Smooth muscle cell (in vitro differentiated cells): ENCODE data around the gene MAP4. TPM values are rescaled to one million over a fixed set of nuclear protein-coding genes. Genes with fewer than 3 reads are reported as not detected.
A peak's percentile ranks its signal among the peaks of the same experiment; 100 is the strongest.

Experiments
- DNase-seq: peaks from one replicate; lab custom pipeline; 2025; ENCODE audit not compliant: unreplicated experiment; lab: John Stamatoyannopoulos, UW
- H2AFZ ChIP-seq: fragments of 200-600 bp; sonication (generic); 2 replicates; pipeline ENCODE4 v1.6.0; 2016; ENCODE audit warnings: antibody characterized with exemption, low read depth, mild to moderate bottlenecking
- H3F3A ChIP-seq: fragments of 200-600 bp; sonication (generic); 2 replicates; pipeline ENCODE4 v1.6.0; 2017; ENCODE audit warnings: antibody characterized with exemption, low read depth
- H3K27ac ChIP-seq: fragments of 200-600 bp; sonication (generic); 2 replicates; pipeline ENCODE4 v1.5.1; 2016; ENCODE audit warnings: low read depth, mild to moderate bottlenecking
- H3K27me3 ChIP-seq: fragments of 200-600 bp; sonication (generic); 2 replicates; pipeline ENCODE4 v1.6.1; 2016; ENCODE audit warnings: low read depth, mild to moderate bottlenecking
- H3K36me3 ChIP-seq: fragments of 200-600 bp; sonication (generic); 2 replicates; pipeline ENCODE4 v1.5.1; 2016; ENCODE audit warnings: low read depth
- H3K4me1 ChIP-seq: fragments of 200-600 bp; sonication (generic); 2 replicates; pipeline ENCODE4 v1.5.1; 2016; ENCODE audit warnings: low read depth
- H3K4me2 ChIP-seq: fragments of 200-600 bp; sonication (generic); 2 replicates; pipeline ENCODE4 v1.6.0; 2016; ENCODE audit warnings: mild to moderate bottlenecking
- H3K4me3 ChIP-seq: fragments of 200-600 bp; sonication (generic); 2 replicates; pipeline ENCODE4 v1.5.1; 2016; ENCODE audit warnings: mild to moderate bottlenecking
- H3K79me2 ChIP-seq: fragments of 200-600 bp; sonication (generic); 2 replicates; pipeline ENCODE4 v1.6.0; 2016; ENCODE audit warnings: low read depth, mild to moderate bottlenecking
- H3K9ac ChIP-seq: fragments of 200-600 bp; sonication (generic); 2 replicates; pipeline ENCODE4 v1.6.0; 2016; ENCODE audit warnings: low read depth
- H3K9me3 ChIP-seq: fragments of 200-600 bp; sonication (generic); replicated peaks from 2 replicates; pipeline ENCODE4 v1.5.1; 2016; ENCODE audit warnings: low read depth
- H4K20me1 ChIP-seq: fragments of 200-600 bp; sonication (generic); 2 replicates; pipeline ENCODE4 v1.6.0; 2016; ENCODE audit warnings: low read depth
- CTCF ChIP-seq: fragments of 200-600 bp; sonication (generic); IDR thresholded peaks from 2 replicates; pipeline ENCODE4 v1.5.1; 2017; ENCODE audit warnings: borderline replicate concordance, mild to moderate bottlenecking, antibody characterized with exemption; ENCODE audit not compliant: insufficient read depth, poor library complexity, severe bottlenecking
- WGBS: methylation state at CpG from one replicate; pipeline ENCODE4 v1.1.7; 2016; ENCODE audit warnings: low lambda C conversion rate; 5-methylcytosine and 5-hydroxymethylcytosine counted together
- polyA plus RNA-seq: library from polyadenylated mRNA; unstranded; fragments of >200 nt; fragmentation: Nextera tagmentation; extraction: Ambion mirVana; gene quantifications from 2 replicates; pipeline ENCODE4 v1.2.1, GENCODE V29; 2016
- total RNA-seq: library from RNA; depleted of rRNA; stranded (reverse); fragments of >200 nt; gene quantifications from 2 replicates; pipeline ENCODE4 v1.2.3, GENCODE V29; 2014

The MAP4 gene
- total and polyA plus RNA-seq, 2 experiments from 2014 or later: 114 to 166 TPM

GRCh38 chr3:47985381-47985780, 30.8 kb downstream of the MAP4 start:
- WGBS: 100% methylated on average over 1 of the region's 1 CpG
- Histone ChIP-seq H3K4me2 (no peak overlapping the region), H3K9me3 (no peaks in the 10 kb centered on the region), H3K4me3 (no peak overlapping the region), H3K36me3 (peaks cover 3% of the 10 kb centered on the region), H3K79me2 (peaks cover 95% of the 10 kb centered on the region), H2AFZ (no peak overlapping the region), H3K4me1 (no peaks in the 10 kb centered on the region), H4K20me1 (peaks cover 100% of the 10 kb centered on the region), H3K27me3 (no peaks in the 10 kb centered on the region), H3F3A (peaks cover 4% of the 10 kb centered on the region), H3K27ac (peak overlapping the region; percentile 21), H3K9ac (no peak overlapping the region)
- no peak for DNase-seq
- no peak for TF ChIP-seq CTCF

- Histone ChIP-seq H3K4me3 (no peak overlapping the region), H3K27ac (peak overlapping the region; percentile 55), H3F3A (no peaks in the 10 kb centered on the region), H3K27me3 (no peaks in the 10 kb centered on the region), H3K4me2 (peak overlapping the region; percentile 22), H3K79me2 (peaks cover 100% of the 10 kb centered on the region), H3K9ac (no peak overlapping the region), H3K4me1 (no peaks in the 10 kb centered on the region), H3K36me3 (peaks cover 3% of the 10 kb centered on the region), H2AFZ (no peak overlapping the region), H4K20me1 (peaks cover 100% of the 10 kb centered on the region), H3K9me3 (no peaks in the 10 kb centered on the region)
- TF ChIP-seq CTCF: no peak
- WGBS: 30% methylated on average over 3 of the region's 3 CpGs
- DNase-seq: no peak
Observed at GRCh38 chr3:47984075-47984728, 32.0 kb downstream of the MAP4 start.

- no peak overlapping the region for H3K4me3 ChIP-seq
- H4K20me1 ChIP-seq: peaks cover 100% of the 10 kb centered on the region
- TF ChIP-seq CTCF: no peak
- 98% methylated on average over 2 of the region's 2 CpGs for WGBS
- no peaks in the 10 kb centered on the region for H3F3A ChIP-seq
- H3K27ac ChIP-seq: no peak overlapping the region
- H3K27me3 ChIP-seq: no peaks in the 10 kb centered on the region
- H3K79me2 ChIP-seq: peaks cover 100% of the 10 kb centered on the region
- no peak overlapping the region for H2AFZ ChIP-seq
- H3K36me3 ChIP-seq: no peaks in the 10 kb centered on the region
- H3K4me1 ChIP-seq: no peaks in the 10 kb centered on the region
- H3K4me2 ChIP-seq: no peak overlapping the region
- H3K9ac ChIP-seq: no peak overlapping the region
- DNase-seq: no peak
- H3K9me3 ChIP-seq: no peaks in the 10 kb centered on the region
Observed at GRCh38 chr3:47980795-47981194, 35.4 kb downstream of the MAP4 start.

- no peaks in the 10 kb centered on the region for H3K27me3 ChIP-seq
- no peak overlapping the region for H2AFZ ChIP-seq
- no peak overlapping the region for H3K4me2 ChIP-seq
- peaks cover 100% of the 10 kb centered on the region for H4K20me1 ChIP-seq
- H3K36me3 ChIP-seq: no peaks in the 10 kb centered on the region
- no peak for TF ChIP-seq CTCF
- H3K4me3 ChIP-seq: no peak overlapping the region
- no peaks in the 10 kb centered on the region for H3K9me3 ChIP-seq
- peaks cover 99% of the 10 kb centered on the region for H3K79me2 ChIP-seq
- H3K9ac ChIP-seq: no peak overlapping the region
- no peak overlapping the region for H3K27ac ChIP-seq
- H3K4me1 ChIP-seq: no peaks in the 10 kb centered on the region
- WGBS: 96% methylated on average over 1 of the region's 1 CpG
- DNase-seq: no peak
- peaks cover 2% of the 10 kb centered on the region for H3F3A ChIP-seq
Observed at GRCh38 chr3:47979070-47979469, 37.1 kb downstream of the MAP4 start.
